ENCODE results near the gene CD8B. TPM values are rescaled to one million over a fixed set of nuclear protein-coding genes. Genes with fewer than 3 reads are reported as not detected.
A peak's percentile ranks its signal among the peaks of the same experiment; 100 is the strongest.
"Not testable (repeated sequence)": the region's sequence is repeated elsewhere in the genome, so short reads cannot be mapped to it uniquely, and the experiment has no call there.

Gene CD8B
- 1 to 10 TPM in 2 of 4 donors, under 1 TPM in 1, not detected in 1; 0.97 to 5.5 (median 3.9) TPM for total RNA-seq

GRCh38 chr2:86861628-86862379 is at the start of gene CD8B:
CD8B (minus strand) TSS chr2:86861886; CDS start chr2:86861865, 21 bp downstream.
- H3K9me3 ChIP-seq; DNase-seq; H3K4me1 ChIP-seq; H3K36me3 ChIP-seq; intact Hi-C loops (cut with DNase I); H3K27ac ChIP-seq: not testable (repeated sequence)
- Histone ChIP-seq H3K27me3 (peaks cover 0 to 32% (median 0%) of the 10 kb centered on the region in 4 donors), H3K4me3 (peak within 1 kb of the TSS in 2 of 4 donors; percentile 23 to 31)
- WGBS, 2 donors, result 10 to 21% methylated on average over 2 to 3 of the region's 55 CpGs

- DNase-seq; H3K9me3 ChIP-seq; intact Hi-C loops (cut with DNase I); H3K4me3 ChIP-seq; H3K4me1 ChIP-seq; H3K27me3 ChIP-seq; H3K27ac ChIP-seq; H3K36me3 ChIP-seq: not testable (repeated sequence)
- no CpG with 5 or more reads among the region's 1 CpG for WGBS, 2 donors
Observed at GRCh38 chr2:86905868-86906267, 44.2 kb upstream of the CD8B start.

- H3K36me3 ChIP-seq; H3K4me3 ChIP-seq; H3K4me1 ChIP-seq; intact Hi-C loops (cut with DNase I); H3K27ac ChIP-seq; H3K27me3 ChIP-seq; DNase-seq; H3K9me3 ChIP-seq: not testable (repeated sequence)
- 44 to 54% methylated on average over 3 to 4 of the region's 4 CpGs for WGBS, 2 donors
Observed at GRCh38 chr2:86900687-86901086, 39.0 kb upstream of the CD8B start.

- H3K36me3 ChIP-seq; DNase-seq; H3K27ac ChIP-seq; intact Hi-C loops (cut with DNase I); H3K4me1 ChIP-seq; H3K27me3 ChIP-seq; H3K9me3 ChIP-seq; H3K4me3 ChIP-seq: not testable (repeated sequence)
- no CpG with 5 or more reads among the region's 3 CpGs for WGBS, 2 donors
Observed at GRCh38 chr2:86886026-86886425, 24.3 kb upstream of the CD8B start.

GRCh38 chr2:86882865-86883264 is 21.2 kb upstream of the CD8B start:
- H3K36me3 ChIP-seq; H3K27ac ChIP-seq; H3K27me3 ChIP-seq; DNase-seq; H3K4me1 ChIP-seq; H3K9me3 ChIP-seq; intact Hi-C loops (cut with DNase I); H3K4me3 ChIP-seq: not testable (repeated sequence)
- whole genome bisulfite sequencing, 2 donors, result 75 to 88% methylated on average over 1 of the region's 2 CpGs

- 77 to 92% methylated on average over 5 of the region's 5 CpGs for WGBS, 2 donors
Observed at GRCh38 chr2:86882118-86882665, 20.5 kb upstream of the CD8B start.

GRCh38 chr2:86878986-86879385 is 17.3 kb upstream of the CD8B start:
- H3K4me1 ChIP-seq; DNase-seq; H3K4me3 ChIP-seq; intact Hi-C loops (cut with DNase I); H3K9me3 ChIP-seq; H3K36me3 ChIP-seq; H3K27ac ChIP-seq; H3K27me3 ChIP-seq: not testable (repeated sequence)
- WGBS, 2 donors, result 29 to 33% methylated on average over 1 of the region's 1 CpG

More at GRCh38 chr2:86882118-86882665, 20.5 kb upstream of the CD8B start:
- H3K27me3 ChIP-seq; H3K27ac ChIP-seq; H3K36me3 ChIP-seq; H3K4me3 ChIP-seq; H3K9me3 ChIP-seq; DNase-seq; H3K4me1 ChIP-seq; intact Hi-C loops (cut with DNase I): not testable (repeated sequence)

- DNase-seq; H3K4me3 ChIP-seq; H3K27ac ChIP-seq; H3K9me3 ChIP-seq; intact Hi-C loops (cut with DNase I); H3K4me1 ChIP-seq; H3K27me3 ChIP-seq; H3K36me3 ChIP-seq: not testable (repeated sequence)
- WGBS, 2 donors, result 64 to 78% methylated on average over 1 of the region's 4 CpGs
Observed at GRCh38 chr2:86870941-86871340, 9.3 kb upstream of the CD8B start.

- DNase-seq; H3K27ac ChIP-seq; intact Hi-C loops (cut with DNase I); H3K4me1 ChIP-seq; H3K27me3 ChIP-seq; H3K36me3 ChIP-seq; H3K4me3 ChIP-seq; H3K9me3 ChIP-seq: not testable (repeated sequence)
- WGBS, 2 donors, result 84 to 85% methylated on average over 2 of the region's 2 CpGs
Observed at GRCh38 chr2:86868895-86869468, 7.3 kb upstream of the CD8B start.

GRCh38 chr2:86862380-86862703 is 656 bp upstream of the CD8B start:
- H3K27ac ChIP-seq; DNase-seq; H3K4me1 ChIP-seq; intact Hi-C loops (cut with DNase I); H3K36me3 ChIP-seq; H3K9me3 ChIP-seq; H3K4me3 ChIP-seq: not testable (repeated sequence)
- peaks cover 0 to 32% (median 0%) of the 10 kb centered on the region in 4 donors for H3K27me3 ChIP-seq
- no CpG with 5 or more reads among the region's 12 CpGs for whole genome bisulfite sequencing, 2 donors

GRCh38 chr2:86861175-86861574 is 511 bp downstream of the CD8B start:
- H3K9me3 ChIP-seq; H3K4me1 ChIP-seq; DNase-seq; H3K27ac ChIP-seq; H3K36me3 ChIP-seq; intact Hi-C loops (cut with DNase I): not testable (repeated sequence)
- Histone ChIP-seq H3K4me3 (peak overlapping the region in 2 of 4 donors; percentile 23 to 31), H3K27me3 (peaks cover 0 to 32% (median 0%) of the 10 kb centered on the region in 4 donors)
- WGBS, 2 donors, result 49 to 55% methylated on average over 8 of the region's 11 CpGs

- DNase-seq; H3K4me1 ChIP-seq; H3K27ac ChIP-seq; H3K9me3 ChIP-seq; H3K4me3 ChIP-seq; intact Hi-C loops (cut with DNase I); H3K36me3 ChIP-seq: not testable (repeated sequence)
- 100% methylated on average over 1 of the region's 8 CpGs; no CpG with 5 or more reads in 1 of the 2 donors for WGBS, 2 donors
- peaks cover 0 to 32% (median 0%) of the 10 kb centered on the region in 4 donors for H3K27me3 ChIP-seq
Observed at GRCh38 chr2:86860573-86860972, 1.1 kb downstream of the CD8B start.

GRCh38 chr2:86857688-86858087 is 4.0 kb downstream of the CD8B start:
- intact Hi-C loops (cut with DNase I), result not testable (repeated sequence)
- 49 to 75% methylated on average over 2 to 5 of the region's 5 CpGs for WGBS, 2 donors

More at GRCh38 chr2:86857688-86858087, 4.0 kb downstream of the CD8B start:
- not testable (repeated sequence) for H3K4me1 ChIP-seq, H3K4me3 ChIP-seq, DNase-seq, H3K36me3 ChIP-seq, H3K27ac ChIP-seq, H3K9me3 ChIP-seq
- peaks cover 0 to 26% (median 0%) of the 10 kb centered on the region in 4 donors for H3K27me3 ChIP-seq

Measured in esophagus squamous epithelium (tissue), 5 donors.